Panc1 (cell line): ENCODE data around the gene GARS1.

ENCODE experiments used
- POLR2AphosphoS5 ChIP-seq: IDR thresholded peaks from 2 replicates; pipeline ENCODE4 v1.6.1; 2012; ENCODE audit warnings: mild to moderate bottlenecking, low read depth, low read length, moderate library complexity
- SIN3A ChIP-seq: IDR thresholded peaks from 2 replicates; pipeline ENCODE4 v1.6.1; 2012; ENCODE audit warnings: low read depth, mild to moderate bottlenecking, low read length, moderate library complexity, borderline replicate concordance; ENCODE audit not compliant: insufficient read depth
- TCF7L2 ChIP-seq: IDR thresholded peaks from 2 replicates; pipeline ENCODE4 v1.6.1; 2011; ENCODE audit warnings: mild to moderate bottlenecking, low read depth, low read length, inconsistent platforms
- TF ChIP-seq, protein P1 (sequence below): fragments of 450-650 bp; IDR thresholded peaks from 2 replicates; pipeline ENCODE4 v1.5.1; 2017; ENCODE audit warnings: mild to moderate bottlenecking
- TF ChIP-seq, protein P2 (sequence below), 2 experiments: IDR thresholded peaks; 2 replicates each; pipeline ENCODE4 v1.6.1; 2011 to 2012; ENCODE audit warnings: low read depth in 2 of 2, control low read depth in 1 of 2, low read length in 1 of 2, mild to moderate bottlenecking in 1 of 2, moderate library complexity in 1 of 2; ENCODE audit not compliant: insufficient read depth in 1 of 2

DNA sequence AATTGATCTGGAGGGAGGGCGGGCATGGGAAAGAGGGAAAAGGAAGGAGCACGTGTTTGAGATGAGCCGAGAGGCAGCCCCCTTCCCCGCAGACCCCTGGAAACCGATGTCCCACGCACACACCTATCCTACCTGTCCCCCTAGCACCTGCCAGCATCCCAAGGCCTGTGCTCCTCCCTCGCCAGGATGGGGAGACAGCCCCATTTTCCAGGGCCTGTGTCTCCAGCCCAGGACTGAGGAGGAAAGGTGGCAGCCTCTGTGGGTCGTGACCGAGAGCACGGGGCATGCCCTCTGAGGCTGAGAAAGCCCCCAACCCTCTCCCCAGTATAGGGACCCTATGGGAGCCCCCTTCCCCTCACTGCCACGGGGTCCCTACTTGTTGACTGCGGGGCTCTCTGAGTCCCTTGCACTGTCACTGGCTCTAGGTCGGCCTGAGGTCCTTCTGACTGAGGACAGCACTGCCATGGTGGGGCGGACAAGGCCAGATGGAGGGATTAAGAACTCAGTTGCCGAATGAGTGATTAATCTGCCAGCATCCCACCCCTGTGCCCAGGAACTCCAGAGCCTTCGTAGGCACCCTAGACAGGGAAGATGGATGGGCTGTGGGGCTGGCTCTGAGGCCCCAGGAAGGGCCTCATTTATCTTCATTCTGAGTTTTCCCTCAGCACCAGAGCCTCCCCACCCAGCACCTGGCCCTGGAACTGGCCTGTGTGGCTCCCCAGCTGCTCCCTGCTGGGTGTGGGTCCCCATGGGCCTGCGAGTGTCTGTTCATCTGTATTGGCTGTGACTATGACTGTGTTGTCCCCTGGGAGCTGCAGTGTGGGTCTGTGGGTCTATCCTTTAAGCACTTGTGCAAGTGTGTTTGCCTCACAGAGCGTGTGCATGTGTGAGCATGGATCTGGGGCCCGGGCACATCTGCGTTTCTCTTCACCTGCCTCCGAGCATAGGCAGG, 61.6 kb downstream of the GARS1 start:
- TF ChIP-seq POLR2AphosphoS5 (no peak), TCF7L2 (no peak), SIN3A (no peak)
- TF ChIP-seq, protein P1, sequence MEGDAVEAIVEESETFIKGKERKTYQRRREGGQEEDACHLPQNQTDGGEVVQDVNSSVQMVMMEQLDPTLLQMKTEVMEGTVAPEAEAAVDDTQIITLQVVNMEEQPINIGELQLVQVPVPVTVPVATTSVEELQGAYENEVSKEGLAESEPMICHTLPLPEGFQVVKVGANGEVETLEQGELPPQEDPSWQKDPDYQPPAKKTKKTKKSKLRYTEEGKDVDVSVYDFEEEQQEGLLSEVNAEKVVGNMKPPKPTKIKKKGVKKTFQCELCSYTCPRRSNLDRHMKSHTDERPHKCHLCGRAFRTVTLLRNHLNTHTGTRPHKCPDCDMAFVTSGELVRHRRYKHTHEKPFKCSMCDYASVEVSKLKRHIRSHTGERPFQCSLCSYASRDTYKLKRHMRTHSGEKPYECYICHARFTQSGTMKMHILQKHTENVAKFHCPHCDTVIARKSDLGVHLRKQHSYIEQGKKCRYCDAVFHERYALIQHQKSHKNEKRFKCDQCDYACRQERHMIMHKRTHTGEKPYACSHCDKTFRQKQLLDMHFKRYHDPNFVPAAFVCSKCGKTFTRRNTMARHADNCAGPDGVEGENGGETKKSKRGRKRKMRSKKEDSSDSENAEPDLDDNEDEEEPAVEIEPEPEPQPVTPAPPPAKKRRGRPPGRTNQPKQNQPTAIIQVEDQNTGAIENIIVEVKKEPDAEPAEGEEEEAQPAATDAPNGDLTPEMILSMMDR = no peak
- TF ChIP-seq, protein P2, sequence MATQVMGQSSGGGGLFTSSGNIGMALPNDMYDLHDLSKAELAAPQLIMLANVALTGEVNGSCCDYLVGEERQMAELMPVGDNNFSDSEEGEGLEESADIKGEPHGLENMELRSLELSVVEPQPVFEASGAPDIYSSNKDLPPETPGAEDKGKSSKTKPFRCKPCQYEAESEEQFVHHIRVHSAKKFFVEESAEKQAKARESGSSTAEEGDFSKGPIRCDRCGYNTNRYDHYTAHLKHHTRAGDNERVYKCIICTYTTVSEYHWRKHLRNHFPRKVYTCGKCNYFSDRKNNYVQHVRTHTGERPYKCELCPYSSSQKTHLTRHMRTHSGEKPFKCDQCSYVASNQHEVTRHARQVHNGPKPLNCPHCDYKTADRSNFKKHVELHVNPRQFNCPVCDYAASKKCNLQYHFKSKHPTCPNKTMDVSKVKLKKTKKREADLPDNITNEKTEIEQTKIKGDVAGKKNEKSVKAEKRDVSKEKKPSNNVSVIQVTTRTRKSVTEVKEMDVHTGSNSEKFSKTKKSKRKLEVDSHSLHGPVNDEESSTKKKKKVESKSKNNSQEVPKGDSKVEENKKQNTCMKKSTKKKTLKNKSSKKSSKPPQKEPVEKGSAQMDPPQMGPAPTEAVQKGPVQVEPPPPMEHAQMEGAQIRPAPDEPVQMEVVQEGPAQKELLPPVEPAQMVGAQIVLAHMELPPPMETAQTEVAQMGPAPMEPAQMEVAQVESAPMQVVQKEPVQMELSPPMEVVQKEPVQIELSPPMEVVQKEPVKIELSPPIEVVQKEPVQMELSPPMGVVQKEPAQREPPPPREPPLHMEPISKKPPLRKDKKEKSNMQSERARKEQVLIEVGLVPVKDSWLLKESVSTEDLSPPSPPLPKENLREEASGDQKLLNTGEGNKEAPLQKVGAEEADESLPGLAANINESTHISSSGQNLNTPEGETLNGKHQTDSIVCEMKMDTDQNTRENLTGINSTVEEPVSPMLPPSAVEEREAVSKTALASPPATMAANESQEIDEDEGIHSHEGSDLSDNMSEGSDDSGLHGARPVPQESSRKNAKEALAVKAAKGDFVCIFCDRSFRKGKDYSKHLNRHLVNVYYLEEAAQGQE (IDR thresholded peaks at IDR 0.05; ENCODE audit: insufficient read depth in 1 of 2, low read depth in 2 of 2, low read length in 1 of 2) = no peak
